ENCODE results near the gene ADGRE2. TPM values are rescaled to one million over a fixed set of nuclear protein-coding genes. Genes with fewer than 3 reads are reported as not detected.
"Not testable (repeated sequence)": the region's sequence is repeated elsewhere in the genome, so short reads cannot be mapped to it uniquely, and the experiment has no call there.

Gene ADGRE2
- 45.6 TPM for polyA plus RNA-seq (2013)

- H3K4me3 ChIP-seq (ENCODE audit: control insufficient read depth in 1 of 7, extremely low read depth in 1 of 7, insufficient read depth in 4 of 7, low read depth in 2 of 7, low read length in 6 of 7), result peak within 1 kb of the TSS in 1 of 7 experiments; percentile 42
- POLR2A ChIA-PET, result interaction anchor here (0.6 kb wide), 1 partner anchor 94 kb away, joined by 3 read pairs; no protein-coding TSS in a partner anchor
These were observed at the start of gene ADGRE2 for GRCh38 chr19:14778110-14778845. Gene ADGRE2, minus strand, starts transcription at chr19:14778560. Its CDS starts 1,804 bp downstream, at chr19:14776756.

GRCh38 chr19:14826006-14826405, 47.6 kb upstream of the ADGRE2 start:
- CTCF ChIA-PET, result no interaction called here
- no peaks in the 10 kb centered on the region for H3K27me3 ChIP-seq (replicated peaks in 2 of 5; ENCODE audit: control insufficient read depth in 4 of 5, insufficient read depth in 5 of 5, low read length in 4 of 5)
- POLR2A ChIA-PET, result no interaction called here
- no peak for DNase-seq
- H3K4me3 ChIP-seq (ENCODE audit: control insufficient read depth in 1 of 7, extremely low read depth in 1 of 7, insufficient read depth in 4 of 7, low read depth in 2 of 7, low read length in 6 of 7), result no peak overlapping the region
- no peak overlapping the region for H3K27ac ChIP-seq (ENCODE audit: insufficient read depth in 1 of 2, low read depth in 1 of 2, low read length in 2 of 2, poor library complexity in 1 of 2, severe bottlenecking in 2 of 2)
- no peaks in the 10 kb centered on the region for H3K36me3 ChIP-seq (ENCODE audit: control insufficient read depth in 4 of 4, insufficient read depth in 4 of 4, low read length in 3 of 4)
- WGBS (ENCODE audit: insufficient coverage), result 100% methylated on average over 1 of the region's 2 CpGs
- H3K9me3 ChIP-seq (ENCODE audit: control extremely low read depth in 1 of 5, control insufficient read depth in 4 of 5, insufficient read depth in 2 of 5, low read depth in 1 of 5, low read length in 4 of 5), result no peaks in the 10 kb centered on the region
- no peaks in the 10 kb centered on the region for H3K4me1 ChIP-seq (ENCODE audit: control extremely low read depth in 1 of 4, control insufficient read depth in 4 of 4, insufficient read depth in 4 of 4, low read length in 3 of 4)

More at GRCh38 chr19:14778110-14778845, at the start of gene ADGRE2:
- WGBS (ENCODE audit: insufficient coverage), result 28% methylated on average over 6 of the region's 12 CpGs
- H3K27ac ChIP-seq (ENCODE audit: insufficient read depth in 1 of 2, low read depth in 1 of 2, low read length in 2 of 2, poor library complexity in 1 of 2, severe bottlenecking in 2 of 2); H3K27me3 ChIP-seq (replicated peaks in 2 of 5; ENCODE audit: control insufficient read depth in 4 of 5, insufficient read depth in 5 of 5, low read length in 4 of 5); H3K9me3 ChIP-seq (ENCODE audit: control extremely low read depth in 1 of 5, control insufficient read depth in 4 of 5, insufficient read depth in 2 of 5, low read depth in 1 of 5, low read length in 4 of 5); H3K36me3 ChIP-seq (ENCODE audit: control insufficient read depth in 4 of 4, insufficient read depth in 4 of 4, low read length in 3 of 4): not testable (repeated sequence)
- DNase-seq, result peak in 2 of 3 donors; percentile 39 to 67
- H3K4me1 ChIP-seq (ENCODE audit: control extremely low read depth in 1 of 4, control insufficient read depth in 4 of 4, insufficient read depth in 4 of 4, low read length in 3 of 4), result peaks cover 4 to 47% (median 44%) of the 10 kb centered on the region in 4 experiments
- CTCF ChIA-PET, result interaction anchor here (0.8 to 4.9 kb wide), 2 partner anchors 7 to 204 kb away, joined by 3 to 32 read pairs; no protein-coding TSS in a partner anchor

- H3K36me3 ChIP-seq (ENCODE audit: control insufficient read depth in 4 of 4, insufficient read depth in 4 of 4, low read length in 3 of 4), result no peaks in the 10 kb centered on the region
- H3K4me3 ChIP-seq (ENCODE audit: control insufficient read depth in 1 of 7, extremely low read depth in 1 of 7, insufficient read depth in 4 of 7, low read depth in 2 of 7, low read length in 6 of 7), result no peak overlapping the region
- ChIA-PET POLR2A (no interaction called here), CTCF (interaction anchor here (0.6 kb wide), 2 partner anchors 25 to 196 kb away, joined by 3 read pairs; no protein-coding TSS in a partner anchor)
- H3K27ac ChIP-seq (ENCODE audit: insufficient read depth in 1 of 2, low read depth in 1 of 2, low read length in 2 of 2, poor library complexity in 1 of 2, severe bottlenecking in 2 of 2), result no peak overlapping the region
- no peaks in the 10 kb centered on the region for H3K4me1 ChIP-seq (ENCODE audit: control extremely low read depth in 1 of 4, control insufficient read depth in 4 of 4, insufficient read depth in 4 of 4, low read length in 3 of 4)
- DNase-seq, result peak in 2 of 3 donors; percentile 49 to 74
- H3K27me3 ChIP-seq (replicated peaks in 2 of 5; ENCODE audit: control insufficient read depth in 4 of 5, insufficient read depth in 5 of 5, low read length in 4 of 5), result no peaks in the 10 kb centered on the region
- no CpG with 5 or more reads among the region's 6 CpGs for WGBS (ENCODE audit: insufficient coverage)
- no peaks in the 10 kb centered on the region for H3K9me3 ChIP-seq (ENCODE audit: control extremely low read depth in 1 of 5, control insufficient read depth in 4 of 5, insufficient read depth in 2 of 5, low read depth in 1 of 5, low read length in 4 of 5)
These were observed 43.6 kb upstream of the ADGRE2 start for GRCh38 chr19:14821937-14822336.

GRCh38 chr19:14818588-14818987, 40.2 kb upstream of the ADGRE2 start:
- no peaks in the 10 kb centered on the region for H3K4me1 ChIP-seq (ENCODE audit: control extremely low read depth in 1 of 4, control insufficient read depth in 4 of 4, insufficient read depth in 4 of 4, low read length in 3 of 4)
- H3K27ac ChIP-seq (ENCODE audit: insufficient read depth in 1 of 2, low read depth in 1 of 2, low read length in 2 of 2, poor library complexity in 1 of 2, severe bottlenecking in 2 of 2), result no peak overlapping the region
- DNase-seq, result peak in 1 of 3 donors; percentile 15
- ChIA-PET CTCF (no interaction called here), POLR2A (no interaction called here)
- H3K4me3 ChIP-seq (ENCODE audit: control insufficient read depth in 1 of 7, extremely low read depth in 1 of 7, insufficient read depth in 4 of 7, low read depth in 2 of 7, low read length in 6 of 7), result no peak overlapping the region
- H3K36me3 ChIP-seq (ENCODE audit: control insufficient read depth in 4 of 4, insufficient read depth in 4 of 4, low read length in 3 of 4), result no peaks in the 10 kb centered on the region
- WGBS (ENCODE audit: insufficient coverage), result 88% methylated on average over 6 of the region's 8 CpGs
- no peaks in the 10 kb centered on the region for H3K27me3 ChIP-seq (replicated peaks in 2 of 5; ENCODE audit: control insufficient read depth in 4 of 5, insufficient read depth in 5 of 5, low read length in 4 of 5)
- H3K9me3 ChIP-seq (ENCODE audit: control extremely low read depth in 1 of 5, control insufficient read depth in 4 of 5, insufficient read depth in 2 of 5, low read depth in 1 of 5, low read length in 4 of 5), result no peaks in the 10 kb centered on the region

- POLR2A ChIA-PET, result interaction anchor here (0.5 kb wide), 1 partner anchor 53 kb away, joined by 4 read pairs; no protein-coding TSS in a partner anchor
- CTCF ChIA-PET, result no interaction called here
These were observed 38.7 kb upstream of the ADGRE2 start for GRCh38 chr19:14817052-14817451.

GRCh38 chr19:14814982-14815652, 36.8 kb upstream of the ADGRE2 start:
- ChIA-PET CTCF (interaction anchor here (1.3 kb wide), 1 partner anchor 10 kb away, joined by 4 read pairs; no protein-coding TSS in a partner anchor), POLR2A (no interaction called here)
- no peaks in the 10 kb centered on the region for H3K9me3 ChIP-seq (ENCODE audit: control extremely low read depth in 1 of 5, control insufficient read depth in 4 of 5, insufficient read depth in 2 of 5, low read depth in 1 of 5, low read length in 4 of 5)
- H3K4me3 ChIP-seq (ENCODE audit: control insufficient read depth in 1 of 7, extremely low read depth in 1 of 7, insufficient read depth in 4 of 7, low read depth in 2 of 7, low read length in 6 of 7), result no peak overlapping the region
- no peaks in the 10 kb centered on the region for H3K27me3 ChIP-seq (replicated peaks in 2 of 5; ENCODE audit: control insufficient read depth in 4 of 5, insufficient read depth in 5 of 5, low read length in 4 of 5)
- 100% methylated on average over 1 of the region's 2 CpGs for WGBS (ENCODE audit: insufficient coverage)
- DNase-seq, result no peak
- H3K4me1 ChIP-seq (ENCODE audit: control extremely low read depth in 1 of 4, control insufficient read depth in 4 of 4, insufficient read depth in 4 of 4, low read length in 3 of 4), result no peaks in the 10 kb centered on the region
- no peaks in the 10 kb centered on the region for H3K36me3 ChIP-seq (ENCODE audit: control insufficient read depth in 4 of 4, insufficient read depth in 4 of 4, low read length in 3 of 4)
- H3K27ac ChIP-seq (ENCODE audit: insufficient read depth in 1 of 2, low read depth in 1 of 2, low read length in 2 of 2, poor library complexity in 1 of 2, severe bottlenecking in 2 of 2), result no peak overlapping the region

More at GRCh38 chr19:14817052-14817451, 38.7 kb upstream of the ADGRE2 start:
- H3K4me1 ChIP-seq (ENCODE audit: control extremely low read depth in 1 of 4, control insufficient read depth in 4 of 4, insufficient read depth in 4 of 4, low read length in 3 of 4), result no peaks in the 10 kb centered on the region
- no peak overlapping the region for H3K4me3 ChIP-seq (ENCODE audit: control insufficient read depth in 1 of 7, extremely low read depth in 1 of 7, insufficient read depth in 4 of 7, low read depth in 2 of 7, low read length in 6 of 7)
- H3K36me3 ChIP-seq (ENCODE audit: control insufficient read depth in 4 of 4, insufficient read depth in 4 of 4, low read length in 3 of 4), result no peaks in the 10 kb centered on the region
- H3K27ac ChIP-seq (ENCODE audit: insufficient read depth in 1 of 2, low read depth in 1 of 2, low read length in 2 of 2, poor library complexity in 1 of 2, severe bottlenecking in 2 of 2), result no peak overlapping the region
- 89% methylated on average over 2 of the region's 3 CpGs for WGBS (ENCODE audit: insufficient coverage)
- no peaks in the 10 kb centered on the region for H3K9me3 ChIP-seq (ENCODE audit: control extremely low read depth in 1 of 5, control insufficient read depth in 4 of 5, insufficient read depth in 2 of 5, low read depth in 1 of 5, low read length in 4 of 5)
- H3K27me3 ChIP-seq (replicated peaks in 2 of 5; ENCODE audit: control insufficient read depth in 4 of 5, insufficient read depth in 5 of 5, low read length in 4 of 5), result no peaks in the 10 kb centered on the region
- DNase-seq, result no peak

Measured in common myeloid progenitor, CD34-positive (primary cell).